Myocyte (in vitro differentiated cells): ENCODE measurements around the gene EXOC3L4. TPM values are rescaled to one million over a fixed set of nuclear protein-coding genes. Genes with fewer than 3 reads are reported as not detected.
"Not testable (repeated sequence)": the region's sequence is repeated elsewhere in the genome, so short reads cannot be mapped to it uniquely, and the experiment has no call there.

Experiments used
- DNase-seq: peaks from one replicate; pipeline ENCODE4 v3.0.0-alpha.2; 2012; ENCODE audit warnings: low read depth
- total RNA-seq: library from RNA; depleted of rRNA; stranded (reverse); fragments of >200 nt; gene quantifications from 2 replicates; pipeline ENCODE4 v1.2.3, GENCODE V29; 2014

EXOC3L4 gene
- total RNA-seq, 1 donor from 2014 or later = 58.9 TPM

DNA sequence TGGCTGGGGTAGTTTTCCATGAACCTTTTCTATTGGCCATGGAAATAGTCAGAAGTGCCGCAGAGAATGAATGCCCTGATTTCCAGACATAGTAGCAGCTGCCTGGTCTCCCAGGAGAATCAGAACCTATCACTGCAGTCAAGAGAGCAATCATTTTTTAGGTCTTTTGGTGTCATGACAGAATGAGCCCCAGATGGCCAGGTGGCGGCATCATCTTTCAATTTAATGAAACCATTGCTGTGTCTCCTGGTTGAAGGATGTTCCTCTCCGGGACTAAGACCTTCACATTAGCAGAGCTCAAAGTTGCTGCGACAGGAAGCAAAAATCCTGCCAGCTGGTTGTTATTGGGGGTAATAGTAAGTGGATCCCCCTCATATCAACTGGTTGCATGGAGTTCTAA, 47.5 kb downstream of the EXOC3L4 start:
- no peak for DNase-seq

DNA sequence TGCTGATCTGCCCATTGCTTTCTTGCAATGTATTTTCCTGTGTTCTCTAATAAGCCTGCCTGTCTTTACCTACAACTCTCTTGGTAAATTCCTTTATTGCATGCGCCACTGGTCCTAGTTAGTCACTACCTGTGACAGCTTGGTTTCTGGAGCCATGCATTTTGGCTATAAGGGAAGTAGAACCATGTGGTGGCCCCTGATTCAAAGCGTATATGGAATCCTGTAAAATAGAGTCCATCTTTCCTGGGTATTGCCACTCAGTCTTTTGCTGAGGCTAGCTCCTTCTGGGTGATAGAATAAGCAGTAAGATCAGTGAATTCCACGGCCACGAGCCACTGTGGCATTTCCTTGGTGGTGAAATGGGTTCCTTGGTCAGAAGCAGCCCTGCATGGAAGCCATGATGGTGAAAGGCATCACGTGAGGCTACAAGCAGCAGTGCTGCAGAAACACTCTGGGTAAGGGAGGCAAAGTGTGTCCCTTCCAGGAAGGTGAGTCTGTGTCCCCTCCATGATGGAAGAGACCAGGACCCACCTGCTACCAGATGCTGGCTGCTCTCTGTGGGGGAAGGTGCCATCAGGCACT, 48.3 kb downstream of the EXOC3L4 start:
- no peak for DNase-seq

DNA sequence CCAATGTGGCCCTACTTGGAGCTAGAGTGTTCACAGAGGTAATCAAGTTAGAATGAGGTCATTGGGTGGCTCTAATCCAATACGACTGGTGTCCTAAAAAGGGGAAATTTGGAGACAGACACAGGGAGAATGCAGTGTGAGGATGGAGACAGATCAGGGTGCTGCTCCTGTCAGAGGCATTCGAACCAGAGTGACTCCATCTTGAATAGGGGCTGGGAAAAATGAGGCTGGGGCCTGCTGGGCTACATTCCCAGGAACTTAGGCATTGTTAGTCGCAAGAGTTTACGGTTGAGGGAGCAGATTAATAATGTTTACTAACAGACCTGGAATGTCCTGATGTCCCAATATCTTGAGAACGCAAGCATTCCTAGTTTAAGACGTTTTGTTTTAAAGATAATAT, 49.0 kb downstream of the EXOC3L4 start:
- DNase-seq = no peak

DNA sequence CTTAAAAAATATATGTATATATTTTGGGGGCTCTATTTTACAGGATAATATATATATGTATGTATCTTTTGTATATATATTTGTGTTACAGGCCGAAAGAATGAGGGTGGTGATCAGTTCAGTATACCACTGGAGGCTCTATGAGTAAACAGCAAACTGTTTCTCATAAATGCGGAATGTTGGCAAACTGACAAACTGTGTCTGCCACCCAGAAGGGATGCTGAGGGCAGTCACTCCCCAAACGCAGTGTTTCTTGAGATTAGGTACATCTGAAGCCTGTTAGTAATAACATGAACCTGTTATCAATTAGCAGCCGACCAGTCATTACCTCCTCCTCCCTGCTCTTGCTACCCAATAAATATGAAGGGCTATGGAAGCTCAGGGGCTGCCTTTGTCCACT, 49.6 kb downstream of the EXOC3L4 start:
- DNase-seq = peak; percentile 58

DNA sequence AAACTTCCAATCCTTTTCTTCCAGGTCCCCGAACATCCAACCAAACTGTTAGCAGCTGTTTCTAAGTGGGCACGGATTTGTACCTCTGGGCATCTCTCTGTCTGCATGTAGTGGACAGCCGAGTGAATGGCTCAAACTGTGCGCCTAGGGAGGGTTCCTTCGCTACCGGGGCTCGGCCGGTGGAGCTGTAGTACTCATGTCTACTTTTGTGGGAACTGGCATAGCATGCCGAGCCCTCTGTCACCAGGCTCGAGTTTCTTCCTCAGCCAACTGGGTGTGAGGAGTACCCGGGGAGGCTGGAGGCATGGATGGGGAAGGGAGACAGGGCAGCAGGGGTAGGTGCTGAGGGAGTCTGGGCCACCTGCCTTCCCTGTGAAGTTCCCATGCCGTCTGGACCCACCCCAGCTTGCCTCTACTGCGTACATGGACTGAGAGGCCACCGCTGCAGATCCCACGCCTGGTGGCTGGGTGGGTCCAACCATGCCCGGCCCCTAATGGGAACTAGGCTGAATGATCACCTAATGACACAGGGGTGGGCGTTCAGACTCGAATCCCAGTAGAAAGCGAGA, 51.7 kb downstream of the EXOC3L4 start:
- no peak for DNase-seq

DNA sequence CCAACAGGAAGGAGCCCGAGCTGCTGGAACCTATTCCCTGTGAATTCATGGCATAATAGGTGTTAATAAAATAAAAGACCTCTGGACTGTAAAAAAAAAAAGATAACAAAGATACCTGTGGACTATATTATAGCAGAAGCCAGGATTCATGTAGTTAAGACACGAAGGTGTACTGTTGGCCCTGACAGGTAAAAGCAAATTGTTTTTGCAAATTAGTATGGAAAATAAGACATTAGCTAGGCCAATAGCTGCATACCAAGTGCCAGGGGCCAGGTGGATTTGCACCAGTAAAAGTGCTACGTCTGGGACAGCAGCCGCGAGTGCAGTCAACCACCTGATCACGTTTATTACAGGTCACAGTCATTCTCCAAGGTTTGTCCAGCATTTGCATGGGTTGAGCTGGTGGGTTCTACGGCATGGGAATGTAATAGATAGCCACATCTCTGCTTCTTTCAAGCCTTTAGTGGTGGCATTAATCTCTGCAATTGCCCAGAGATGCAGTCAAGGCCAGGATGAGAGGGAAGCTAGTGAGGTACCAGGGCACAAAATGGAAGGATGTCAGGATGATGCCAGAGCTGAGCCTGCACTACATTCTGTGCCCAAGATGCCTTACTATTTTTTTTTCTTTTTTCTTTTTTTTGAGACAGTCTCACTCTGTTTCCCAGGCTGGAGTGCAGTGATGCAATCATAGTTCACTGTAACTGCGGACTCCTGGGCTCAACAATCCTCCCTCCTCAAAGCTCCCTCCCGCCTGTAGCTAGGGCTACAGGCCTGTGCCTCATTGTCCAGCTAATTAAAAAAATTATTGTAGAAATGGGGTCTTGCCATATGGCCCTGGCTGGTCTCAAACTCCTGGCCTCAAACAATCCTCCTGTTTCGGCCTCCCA, 55.1 kb downstream of the EXOC3L4 start:
- no peak for DNase-seq

DNA sequence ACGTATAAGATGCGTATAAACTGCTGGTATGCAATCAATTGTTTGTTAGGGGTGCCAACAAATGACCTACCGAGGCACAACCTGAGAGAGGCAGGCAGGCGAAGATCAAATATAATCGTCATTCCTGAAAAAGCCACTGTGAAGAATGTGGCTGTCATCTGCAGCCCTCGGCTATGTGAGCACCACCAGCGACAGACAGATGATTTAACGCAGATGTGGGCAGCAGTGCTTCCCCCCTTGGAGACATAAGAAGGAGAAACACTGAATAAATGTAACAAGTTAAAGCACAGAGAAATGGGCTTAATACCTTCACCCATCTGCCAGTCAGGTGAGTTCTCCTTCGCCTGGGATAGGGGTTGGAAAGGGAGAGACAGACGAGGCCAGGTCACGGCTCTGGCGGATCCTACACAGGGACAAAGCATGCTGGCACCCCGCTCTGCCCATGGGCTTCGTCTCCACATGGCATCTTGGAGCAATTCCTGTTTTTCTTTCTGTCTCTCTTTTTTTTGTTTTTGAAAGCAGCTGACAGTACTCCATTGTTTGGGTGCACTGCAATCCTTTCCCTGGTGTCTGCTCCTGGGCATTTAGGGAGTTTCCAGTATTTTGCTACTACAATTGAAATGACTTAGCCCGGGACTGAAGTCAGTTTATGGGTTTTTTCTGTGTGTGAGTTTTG, 56.9 kb downstream of the EXOC3L4 start:
- DNase-seq = no peak

DNA sequence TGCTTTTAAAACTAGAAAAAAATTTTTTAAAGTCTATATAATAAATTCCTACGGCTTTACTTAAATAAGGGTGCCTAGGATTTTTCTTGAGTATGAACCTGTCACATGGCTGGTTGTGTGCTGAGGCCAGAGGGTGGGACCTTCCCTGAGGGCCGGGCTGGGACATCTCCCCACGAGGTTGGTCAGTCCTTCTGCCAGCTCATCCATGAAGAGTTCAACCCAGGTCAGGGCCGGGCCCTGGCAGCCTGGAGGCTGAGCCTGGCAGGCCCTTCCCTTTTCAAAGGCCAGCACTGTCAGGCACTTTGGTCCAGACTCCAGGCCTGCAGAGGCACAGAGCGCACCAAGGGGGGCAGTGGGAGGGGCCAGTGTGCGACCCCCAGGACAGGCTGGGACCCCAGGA, 60.5 kb downstream of the EXOC3L4 start:
- peak; percentile 92 for DNase-seq

DNA sequence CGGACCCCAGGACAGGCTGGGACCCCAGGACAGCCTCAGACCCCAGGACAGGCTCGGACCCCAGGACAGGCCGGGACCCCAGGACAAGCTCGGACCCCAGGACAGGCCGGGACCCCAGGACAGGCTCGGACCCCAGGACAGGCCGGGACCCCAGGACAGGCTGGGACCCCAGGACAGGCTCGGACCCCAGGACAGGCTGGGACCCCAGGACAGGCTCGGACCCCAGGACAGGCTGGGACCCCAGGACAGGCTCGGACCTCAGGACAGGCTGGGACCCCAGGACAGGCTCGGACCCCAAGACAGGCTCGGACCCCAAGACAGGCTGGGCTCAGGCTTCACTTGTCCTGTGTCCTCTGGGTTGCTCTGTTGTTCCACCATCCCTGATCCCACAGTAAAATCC, 60.9 kb downstream of the EXOC3L4 start:
- DNase-seq = not testable (repeated sequence)

DNA sequence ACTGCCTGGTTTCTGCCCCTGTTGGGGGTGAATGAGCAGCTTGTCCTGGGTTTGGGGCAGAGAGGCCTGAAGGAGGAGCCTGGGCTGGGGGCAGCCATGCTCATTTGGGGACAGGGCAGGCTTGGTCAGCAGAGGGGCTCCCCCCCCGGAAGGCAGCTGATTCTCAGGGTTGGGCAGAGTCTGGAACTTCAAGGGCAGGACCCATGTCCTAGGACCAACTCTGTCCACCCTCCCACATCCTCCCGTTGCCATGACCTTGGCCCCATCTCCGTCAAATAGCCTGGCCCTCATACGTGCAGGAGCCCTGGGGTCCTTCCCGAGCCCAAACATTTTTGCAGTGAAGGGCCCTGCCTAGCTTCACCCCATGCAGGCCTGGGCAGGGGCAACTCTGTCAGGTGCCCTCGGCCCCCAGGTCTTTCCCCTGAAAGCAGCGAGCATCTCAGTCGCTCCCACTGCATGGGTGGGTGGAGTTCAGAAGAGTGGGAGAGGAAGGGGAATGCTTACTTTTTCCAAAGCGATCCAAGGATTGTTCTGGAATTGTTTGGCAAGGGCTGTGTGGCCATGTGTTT, 61.4 kb downstream of the EXOC3L4 start:
- DNase-seq = no peak

DNA sequence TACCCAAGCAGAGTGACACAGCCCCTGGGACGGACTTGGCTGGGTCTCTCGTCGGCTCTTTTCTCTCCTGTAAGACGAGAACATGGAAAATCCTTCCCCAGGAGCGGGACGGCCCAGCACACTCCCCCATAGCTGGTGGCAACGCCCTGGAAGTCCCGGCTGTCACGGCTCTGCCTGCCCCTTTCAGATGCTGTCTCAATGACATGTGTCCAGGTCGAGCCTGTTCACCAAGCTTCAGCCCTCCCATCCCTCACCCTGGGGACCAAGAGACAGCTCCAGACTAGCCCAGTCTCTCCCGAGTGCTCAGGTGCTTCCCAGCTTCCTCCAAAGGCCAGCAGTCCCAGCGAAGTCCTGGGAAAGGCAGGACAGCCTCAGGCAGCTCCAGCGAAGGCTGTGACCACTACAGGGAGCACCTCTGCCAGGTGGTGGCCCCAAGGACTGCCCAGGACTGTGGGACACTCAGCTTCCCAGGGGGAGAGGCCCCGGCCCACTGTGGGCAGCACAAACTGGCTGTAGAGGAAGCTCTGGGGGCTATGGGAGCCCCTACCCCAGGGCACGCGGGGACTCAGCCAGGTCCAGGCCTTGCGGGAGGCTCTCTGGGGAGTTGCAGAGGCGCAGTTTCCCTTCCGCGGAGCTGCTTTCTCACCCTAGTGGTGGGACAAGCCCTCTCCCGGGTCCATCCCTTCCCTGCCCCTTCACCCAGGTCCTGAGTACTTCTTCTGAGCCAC, 62.3 kb downstream of the EXOC3L4 start:
- DNase-seq = no peak

DNA sequence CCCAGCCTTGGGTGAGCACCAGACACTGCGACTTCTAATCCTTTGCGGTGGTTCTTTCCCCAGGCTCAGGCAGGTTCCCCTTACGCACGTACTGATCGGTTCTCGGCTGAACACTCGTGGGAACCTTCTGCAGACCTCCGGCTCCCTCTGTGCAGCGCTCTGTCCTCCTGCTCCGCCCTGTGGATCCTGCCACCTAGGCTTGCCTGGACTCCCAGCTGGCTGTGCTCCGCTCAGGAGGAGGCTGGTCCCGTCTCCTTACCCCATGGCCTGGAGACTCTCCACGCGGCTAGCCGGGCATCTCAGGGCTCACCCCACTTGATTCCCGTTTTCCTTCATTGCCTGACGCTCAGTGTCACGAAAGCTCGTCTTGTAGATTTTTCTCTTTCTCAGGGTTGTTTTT, 63.4 kb downstream of the EXOC3L4 start:
- no peak for DNase-seq

DNA sequence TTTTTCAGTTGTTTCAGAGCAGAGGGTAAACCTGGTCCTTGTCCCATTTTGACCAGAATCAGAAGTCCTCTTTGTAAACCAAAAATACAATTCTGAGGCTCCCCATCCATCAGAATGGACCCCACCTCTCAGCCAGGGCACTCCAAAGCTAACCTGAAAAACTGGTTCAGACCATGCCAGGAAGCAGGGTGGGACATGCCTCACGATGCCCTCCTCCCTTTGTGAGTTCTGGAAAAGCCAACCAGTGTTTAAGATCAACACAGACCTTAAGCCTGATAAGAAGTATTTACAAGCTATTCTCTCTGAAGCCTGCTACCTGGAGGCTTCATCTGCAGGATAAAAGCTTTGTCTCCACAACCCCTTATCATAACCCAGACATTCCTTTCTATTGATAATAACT, 64.2 kb downstream of the EXOC3L4 start:
- DNase-seq = no peak

Other genes with a start within 250 kb of the EXOC3L4 start
- 0.59 and 0.68 TPM in 2 replicates for gene AMN, start 172.1 kb upstream of the EXOC3L4 start, total RNA-seq
- gene CDC42BPB, start 37.2 kb upstream of the EXOC3L4 start, total RNA-seq = 63.4 and 64.0 TPM in 2 replicates
- 0.94 and 2.7 TPM in 2 replicates for gene LBHD2, start 10.5 kb upstream of the EXOC3L4 start, total RNA-seq
- 76.6 and 179 TPM in 2 replicates for gene TNFAIP2, start 28.7 kb downstream of the EXOC3L4 start, total RNA-seq
- gene EIF5, start 239.5 kb downstream of the EXOC3L4 start, total RNA-seq = 149 and 176 TPM in 2 replicates